Measurements from ENCODE around the gene DDX56. TPM values are rescaled to one million over a fixed set of nuclear protein-coding genes. Genes with fewer than 3 reads are reported as not detected.

The DDX56 gene
- polyA plus RNA-seq, 1 donor = 97.1 TPM

DNA sequence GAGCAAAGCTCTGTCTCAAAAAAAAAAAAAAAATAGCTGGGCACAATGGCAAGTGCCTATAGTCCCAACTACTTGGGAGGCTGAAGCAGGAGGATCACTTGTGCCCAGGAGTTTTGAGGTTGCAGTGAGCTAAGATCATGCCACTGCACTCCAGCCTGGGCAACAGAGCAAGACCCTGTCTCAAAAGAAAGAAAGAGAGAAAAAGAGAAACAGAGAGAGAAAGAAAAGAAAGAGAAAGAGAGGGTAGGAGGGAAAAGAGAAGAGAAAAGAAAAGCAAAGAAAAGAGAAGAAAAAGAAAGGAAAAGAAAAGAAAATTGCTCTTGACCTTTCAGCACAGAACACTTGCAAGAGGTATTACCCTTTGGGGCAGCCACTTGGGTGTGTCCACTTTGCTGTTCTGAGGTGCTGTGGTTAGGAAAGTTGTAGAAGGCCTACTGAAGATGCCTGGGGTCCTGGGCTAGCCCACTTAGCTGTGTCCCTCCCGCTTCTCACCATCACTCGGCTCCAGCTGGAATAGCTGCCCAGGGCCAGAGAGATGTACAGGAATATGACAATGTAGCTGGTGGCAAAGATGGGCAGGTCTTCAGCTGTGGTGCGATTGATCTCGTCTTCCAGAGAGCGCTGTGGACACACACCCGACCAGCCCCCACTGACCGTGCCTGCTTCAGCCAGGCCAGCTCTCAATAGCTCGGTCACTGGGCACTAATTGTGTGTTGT, 38.2 kb downstream of the DDX56 start:
- DNase-seq = no peak
- Histone ChIP-seq H3K9me3 (ENCODE audit: control insufficient read depth, low read depth, low read length) (peaks cover 10% of the 10 kb centered on the region), H3K36me3 (ENCODE audit: control insufficient read depth, insufficient read depth, low read length) (peaks cover 45% of the 10 kb centered on the region), H3K27me3 (ENCODE audit: control insufficient read depth, insufficient read depth, low read length) (no peaks in the 10 kb centered on the region), H3K4me3 (ENCODE audit: low read length) (no peak overlapping the region), H3K27ac (ENCODE audit: low read length) (no peak overlapping the region), H3K4me1 (ENCODE audit: control insufficient read depth, insufficient read depth, low read length) (peaks cover 58% of the 10 kb centered on the region)
- 100% methylated on average over 1 of the region's 8 CpGs for WGBS (ENCODE audit: insufficient coverage, low lambda C conversion rate)

DNA sequence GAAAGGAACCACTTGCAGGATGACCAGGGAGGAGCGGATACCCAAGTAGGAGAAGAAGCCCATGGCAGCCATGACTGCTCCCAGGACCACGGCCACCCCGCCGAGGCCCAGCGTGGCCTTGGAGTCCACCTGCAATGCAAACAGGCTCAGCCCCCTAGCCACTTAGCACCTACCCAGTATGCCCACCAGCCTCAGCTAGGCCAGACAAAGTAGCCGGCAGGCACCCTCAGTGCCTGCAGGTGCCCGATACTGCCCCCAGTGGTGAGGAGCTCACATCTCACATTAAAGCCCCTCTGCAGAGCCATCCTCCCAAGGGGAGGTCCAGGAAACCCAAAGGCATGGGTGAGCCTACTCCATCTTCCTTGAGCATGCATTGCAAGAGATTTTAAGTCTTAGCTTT, 39.2 kb downstream of the DDX56 start:
- H3K36me3 ChIP-seq (ENCODE audit: control insufficient read depth, insufficient read depth, low read length) = peaks cover 42% of the 10 kb centered on the region
- H3K9me3 ChIP-seq (ENCODE audit: control insufficient read depth, low read depth, low read length) = peaks cover 5% of the 10 kb centered on the region
- no CpG with 5 or more reads among the region's 7 CpGs for WGBS (ENCODE audit: insufficient coverage, low lambda C conversion rate)
- H3K4me1 ChIP-seq (ENCODE audit: control insufficient read depth, insufficient read depth, low read length) = peaks cover 48% of the 10 kb centered on the region
- no peaks in the 10 kb centered on the region for H3K27me3 ChIP-seq (ENCODE audit: control insufficient read depth, insufficient read depth, low read length)
- no peak overlapping the region for H3K4me3 ChIP-seq (ENCODE audit: low read length)
- peak in 1 of 2 donors; percentile 40 for DNase-seq
- peak overlapping the region; percentile 56 for H3K27ac ChIP-seq (ENCODE audit: low read length)

DNA sequence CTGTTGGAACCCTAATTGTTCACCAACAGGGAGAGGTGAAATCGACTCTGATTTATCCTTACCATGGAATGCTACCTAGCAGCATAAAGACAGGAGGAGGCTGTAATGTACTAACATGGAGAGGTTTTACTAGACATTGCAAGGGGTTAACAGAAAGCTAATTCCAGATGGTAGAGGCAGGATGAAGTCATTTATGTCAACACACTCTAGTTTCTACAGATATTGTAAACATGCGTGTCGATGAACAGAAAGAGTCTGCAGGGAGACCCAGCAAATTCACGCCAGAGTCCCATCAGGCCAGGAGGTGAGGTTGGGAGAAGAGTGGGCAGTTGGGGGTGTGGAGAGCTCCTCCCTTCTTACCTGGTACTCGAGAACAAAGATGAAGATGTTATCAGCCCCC, 39.6 kb downstream of the DDX56 start:
- peaks cover 39% of the 10 kb centered on the region for H3K36me3 ChIP-seq (ENCODE audit: control insufficient read depth, insufficient read depth, low read length)
- H3K27me3 ChIP-seq (ENCODE audit: control insufficient read depth, insufficient read depth, low read length) = no peaks in the 10 kb centered on the region
- no peak overlapping the region for H3K4me3 ChIP-seq (ENCODE audit: low read length)
- H3K4me1 ChIP-seq (ENCODE audit: control insufficient read depth, insufficient read depth, low read length) = peaks cover 44% of the 10 kb centered on the region
- H3K27ac ChIP-seq (ENCODE audit: low read length) = peak overlapping the region; percentile 56
- DNase-seq = peak in 1 of 2 donors; percentile 43
- WGBS (ENCODE audit: insufficient coverage, low lambda C conversion rate) = no CpG with 5 or more reads among the region's 5 CpGs
- H3K9me3 ChIP-seq (ENCODE audit: control insufficient read depth, low read depth, low read length) = peaks cover 3% of the 10 kb centered on the region

DNA sequence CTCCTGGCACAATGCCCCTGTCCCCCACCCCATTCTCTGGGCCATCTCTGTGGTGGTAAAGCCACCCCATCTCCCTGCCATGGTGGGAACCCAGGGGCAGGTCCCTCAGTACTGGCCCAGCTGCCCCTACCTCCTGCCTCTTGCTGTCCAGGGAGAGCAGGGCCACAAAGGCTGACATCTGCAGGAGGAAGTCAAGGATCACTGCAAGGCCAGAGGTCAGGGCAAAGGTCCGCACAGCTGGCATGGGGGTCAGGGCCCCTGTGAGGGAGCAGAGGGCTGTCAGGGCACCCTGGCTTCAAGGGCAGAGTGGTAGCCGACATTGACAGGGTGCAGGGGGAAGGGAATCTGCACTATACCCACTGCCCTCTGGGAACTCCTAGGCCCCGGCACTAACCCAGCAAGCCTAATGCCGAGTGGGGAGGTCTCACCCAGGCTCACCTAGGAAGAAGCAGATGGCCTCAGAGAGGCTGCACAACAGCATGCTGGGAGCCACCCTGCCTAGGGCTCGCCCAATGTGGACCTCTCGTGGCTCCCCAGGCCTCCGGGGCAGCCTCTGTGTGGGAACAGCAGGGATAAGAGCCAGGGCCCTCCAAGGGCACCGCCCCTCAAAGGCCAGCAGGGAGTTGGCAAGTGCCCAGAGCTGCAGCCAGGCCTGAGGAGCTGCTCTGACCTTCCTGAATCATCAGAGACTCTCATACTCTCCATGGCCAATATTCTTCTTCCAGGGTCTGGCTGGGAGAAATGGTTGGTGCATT, 40.2 kb downstream of the DDX56 start:
- Histone ChIP-seq H3K27me3 (ENCODE audit: control insufficient read depth, insufficient read depth, low read length) (no peaks in the 10 kb centered on the region), H3K9me3 (ENCODE audit: control insufficient read depth, low read depth, low read length) (peaks cover under 1% of the 10 kb centered on the region), H3K36me3 (ENCODE audit: control insufficient read depth, insufficient read depth, low read length) (peaks cover 40% of the 10 kb centered on the region), H3K27ac (ENCODE audit: low read length) (peak overlapping the region; percentile 56), H3K4me3 (ENCODE audit: low read length) (no peak overlapping the region), H3K4me1 (ENCODE audit: control insufficient read depth, insufficient read depth, low read length) (peaks cover 39% of the 10 kb centered on the region)
- no peak for DNase-seq
- no CpG with 5 or more reads among the region's 8 CpGs for WGBS (ENCODE audit: insufficient coverage, low lambda C conversion rate)

DNA sequence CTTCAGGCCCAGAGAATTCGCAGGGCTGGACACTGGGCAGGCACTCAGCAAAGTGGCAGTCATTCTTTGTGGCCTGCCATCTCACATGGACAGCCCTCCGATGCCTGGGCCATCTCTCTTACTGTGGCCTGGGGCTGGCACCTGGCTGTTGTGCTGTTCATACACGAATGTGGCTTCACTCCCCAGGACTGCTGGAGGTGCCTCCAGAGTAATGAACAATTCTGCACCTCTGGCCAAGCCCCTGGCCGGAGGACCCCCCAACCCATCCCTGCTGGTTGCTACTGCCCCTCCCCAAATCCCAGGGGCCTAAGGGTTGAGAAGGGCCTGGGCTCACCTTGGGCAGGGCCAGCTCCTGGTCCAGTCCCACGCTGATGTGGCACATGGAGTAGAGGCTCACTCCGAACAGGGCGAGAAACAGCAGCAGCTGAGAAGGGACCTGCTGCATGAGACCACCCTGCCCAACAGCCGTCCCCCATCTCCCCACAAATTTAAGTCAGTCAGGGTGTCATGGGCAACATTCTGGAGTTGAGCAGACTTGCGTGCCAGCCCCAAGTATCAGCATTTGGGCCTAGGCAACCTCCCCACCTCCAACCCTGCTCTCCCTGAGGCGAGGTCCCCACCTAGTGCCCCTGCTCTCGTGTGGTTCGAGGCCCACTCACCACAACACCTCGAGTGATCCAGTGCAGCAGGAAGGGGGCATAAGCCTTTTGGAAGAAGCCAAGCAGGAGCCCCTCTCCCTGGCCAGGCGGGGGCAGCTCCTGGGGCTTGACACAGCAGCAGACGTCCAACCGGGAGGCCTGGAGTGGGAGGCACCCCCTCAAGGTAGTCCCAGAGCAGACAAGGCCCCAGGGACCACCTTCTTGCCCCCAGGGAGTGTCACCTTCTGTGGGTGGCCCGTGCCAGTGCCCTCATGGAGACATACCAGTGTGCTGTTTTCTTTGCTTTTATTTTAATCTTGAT, 42.0 kb downstream of the DDX56 start:
- no peak overlapping the region for H3K27ac ChIP-seq (ENCODE audit: low read length)
- no peak for DNase-seq
- H3K27me3 ChIP-seq (ENCODE audit: control insufficient read depth, insufficient read depth, low read length) = no peaks in the 10 kb centered on the region
- peaks cover 26% of the 10 kb centered on the region for H3K4me1 ChIP-seq (ENCODE audit: control insufficient read depth, insufficient read depth, low read length)
- peaks cover 7% of the 10 kb centered on the region for H3K9me3 ChIP-seq (ENCODE audit: control insufficient read depth, low read depth, low read length)
- WGBS (ENCODE audit: insufficient coverage, low lambda C conversion rate) = no CpG with 5 or more reads among the region's 17 CpGs
- H3K36me3 ChIP-seq (ENCODE audit: control insufficient read depth, insufficient read depth, low read length) = peaks cover 50% of the 10 kb centered on the region
- no peak overlapping the region for H3K4me3 ChIP-seq (ENCODE audit: low read length)

DNA sequence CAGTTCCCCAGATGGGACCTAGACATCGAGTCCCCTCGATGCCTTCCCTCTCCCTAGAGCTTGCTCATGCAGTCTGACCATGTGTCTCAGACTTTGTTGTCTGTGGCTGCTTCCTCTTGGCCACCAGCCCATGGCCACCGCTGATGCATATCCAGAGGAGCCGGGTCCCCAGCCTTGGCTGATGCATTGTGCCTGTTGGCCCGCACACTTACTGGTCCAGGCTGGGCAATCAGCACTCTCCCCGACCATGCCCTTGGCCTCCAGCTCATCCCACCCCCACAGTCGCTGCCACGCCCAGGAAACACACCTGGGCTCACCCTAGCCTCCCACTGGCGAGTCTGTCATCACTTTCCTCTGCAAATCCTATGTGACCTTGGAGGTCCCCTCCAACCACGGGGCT, 42.7 kb downstream of the DDX56 start:
- WGBS (ENCODE audit: insufficient coverage, low lambda C conversion rate) = no CpG with 5 or more reads among the region's 10 CpGs

DNA sequence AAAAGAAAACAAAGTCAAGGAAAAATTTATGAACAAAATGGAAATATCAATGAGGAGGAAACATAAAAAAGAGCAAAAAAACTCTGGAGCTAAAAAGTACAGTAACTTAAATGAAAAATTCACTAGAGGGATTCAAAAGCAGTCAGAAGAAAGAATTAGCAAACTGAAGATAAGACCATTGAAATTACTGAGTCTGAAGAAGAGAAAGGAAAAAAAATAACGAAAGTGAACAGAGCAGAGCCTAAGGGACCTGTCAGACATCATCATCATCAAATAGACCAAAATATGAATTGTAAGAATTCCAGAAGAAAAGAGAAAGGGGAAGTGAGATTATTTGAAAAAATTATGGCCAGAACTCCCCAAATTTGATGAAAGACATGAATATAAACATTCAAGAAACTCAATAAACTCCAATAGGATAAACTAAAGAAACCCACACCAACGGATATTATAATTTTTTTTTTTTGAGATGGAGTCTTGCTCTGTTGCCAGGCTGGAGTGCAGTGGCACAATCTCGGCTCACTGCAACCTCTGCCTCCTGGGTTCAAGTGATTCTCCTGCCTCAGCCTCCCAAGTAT, 48.8 kb downstream of the DDX56 start:
- Histone ChIP-seq H3K27ac (ENCODE audit: low read length) (no peak overlapping the region), H3K27me3 (ENCODE audit: control insufficient read depth, insufficient read depth, low read length) (no peaks in the 10 kb centered on the region), H3K4me1 (ENCODE audit: control insufficient read depth, insufficient read depth, low read length) (no peaks in the 10 kb centered on the region), H3K4me3 (ENCODE audit: low read length) (no peak overlapping the region), H3K9me3 (ENCODE audit: control insufficient read depth, low read depth, low read length) (peaks cover 24% of the 10 kb centered on the region), H3K36me3 (ENCODE audit: control insufficient read depth, insufficient read depth, low read length) (peaks cover 43% of the 10 kb centered on the region)
- WGBS (ENCODE audit: insufficient coverage, low lambda C conversion rate) = 82% methylated on average over 1 of the region's 3 CpGs
- DNase-seq = no peak

More for the DNA sequence above, 42.7 kb downstream of the DDX56 start:
- Histone ChIP-seq H3K4me1 (ENCODE audit: control insufficient read depth, insufficient read depth, low read length) (peaks cover 19% of the 10 kb centered on the region), H3K4me3 (ENCODE audit: low read length) (no peak overlapping the region), H3K27me3 (ENCODE audit: control insufficient read depth, insufficient read depth, low read length) (no peaks in the 10 kb centered on the region), H3K27ac (ENCODE audit: low read length) (no peak overlapping the region), H3K9me3 (ENCODE audit: control insufficient read depth, low read depth, low read length) (peaks cover 12% of the 10 kb centered on the region), H3K36me3 (ENCODE audit: control insufficient read depth, insufficient read depth, low read length) (peaks cover 56% of the 10 kb centered on the region)
- DNase-seq = no peak

DNA sequence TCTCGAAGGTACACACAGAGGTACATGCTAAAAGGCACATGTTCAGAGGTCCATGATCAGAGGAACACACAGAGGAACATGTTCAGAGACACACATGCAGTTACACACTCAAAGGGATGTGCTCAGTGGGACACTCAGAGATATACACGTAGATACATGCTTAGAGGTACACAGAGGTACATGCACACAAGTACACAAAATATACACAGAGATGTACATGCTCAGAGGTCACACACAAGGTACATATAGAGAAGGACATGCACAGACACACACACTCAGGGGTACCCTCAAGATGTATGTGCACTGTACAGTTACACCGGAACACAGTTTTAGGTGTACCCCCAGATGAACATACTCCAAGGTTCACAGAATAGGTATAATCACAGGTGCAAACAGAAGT, 51.4 kb downstream of the DDX56 start:
- H3K4me3 ChIP-seq (ENCODE audit: low read length) = no peak overlapping the region
- no peak for DNase-seq
- no CpG with 5 or more reads among the region's 3 CpGs for WGBS (ENCODE audit: insufficient coverage, low lambda C conversion rate)
- no peaks in the 10 kb centered on the region for H3K27me3 ChIP-seq (ENCODE audit: control insufficient read depth, insufficient read depth, low read length)
- H3K9me3 ChIP-seq (ENCODE audit: control insufficient read depth, low read depth, low read length) = peaks cover 17% of the 10 kb centered on the region
- H3K36me3 ChIP-seq (ENCODE audit: control insufficient read depth, insufficient read depth, low read length) = peaks cover 45% of the 10 kb centered on the region
- no peaks in the 10 kb centered on the region for H3K4me1 ChIP-seq (ENCODE audit: control insufficient read depth, insufficient read depth, low read length)
- no peak overlapping the region for H3K27ac ChIP-seq (ENCODE audit: low read length)

DNA sequence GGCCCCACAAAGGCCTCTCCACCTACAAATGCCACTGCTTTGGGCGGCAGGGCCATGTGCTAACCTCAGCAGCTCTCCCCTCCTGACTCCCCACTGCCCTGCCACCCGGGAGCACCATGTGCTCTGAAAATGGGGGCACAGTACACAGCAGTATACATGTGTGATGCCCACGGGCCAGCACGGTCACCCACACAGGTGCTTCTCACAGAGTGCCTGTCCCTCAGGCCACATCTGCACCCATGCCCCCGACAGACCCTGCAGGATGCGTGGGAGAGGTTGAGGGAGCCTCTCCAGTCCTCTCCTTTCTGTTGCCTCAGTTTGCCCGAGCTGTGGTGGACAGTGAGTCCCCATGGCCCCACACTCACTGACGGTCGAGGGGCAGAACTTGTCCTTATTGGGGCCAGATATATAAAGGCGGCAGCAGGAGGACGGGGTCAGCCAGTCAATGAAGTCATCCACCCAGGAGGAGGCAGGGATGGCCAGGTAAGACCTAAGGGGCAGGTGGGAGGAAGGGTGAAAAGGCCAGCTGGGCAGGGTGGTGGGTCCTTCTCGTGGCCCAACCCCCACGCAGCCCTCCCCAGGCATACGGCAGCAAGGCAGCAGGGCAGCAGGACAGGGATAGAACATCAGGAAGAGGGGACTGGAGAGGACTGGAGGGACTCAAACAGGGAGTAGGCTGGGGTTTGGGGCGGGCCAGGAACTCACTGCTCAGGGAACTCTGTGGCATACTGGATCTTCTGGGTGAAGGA, 52.2 kb downstream of the DDX56 start:
- no peak overlapping the region for H3K27ac ChIP-seq (ENCODE audit: low read length)
- H3K27me3 ChIP-seq (ENCODE audit: control insufficient read depth, insufficient read depth, low read length) = no peaks in the 10 kb centered on the region
- H3K36me3 ChIP-seq (ENCODE audit: control insufficient read depth, insufficient read depth, low read length) = peaks cover 53% of the 10 kb centered on the region
- H3K4me1 ChIP-seq (ENCODE audit: control insufficient read depth, insufficient read depth, low read length) = no peaks in the 10 kb centered on the region
- WGBS (ENCODE audit: insufficient coverage, low lambda C conversion rate) = no CpG with 5 or more reads among the region's 15 CpGs
- DNase-seq = no peak
- no peak overlapping the region for H3K4me3 ChIP-seq (ENCODE audit: low read length)
- H3K9me3 ChIP-seq (ENCODE audit: control insufficient read depth, low read depth, low read length) = peaks cover 17% of the 10 kb centered on the region
